Measurements from ENCODE around the gene S100A3. TPM values are rescaled to one million over a fixed set of nuclear protein-coding genes. Genes with fewer than 3 reads are reported as not detected.
A peak's percentile ranks its signal among the peaks of the same experiment; 100 is the strongest.
"Not testable (repeated sequence)": the region's sequence is repeated elsewhere in the genome, so short reads cannot be mapped to it uniquely, and the experiment has no call there.

Gene S100A3
- polyA plus RNA-seq, 6 donors from 2014 or later, result not detected

DNA sequence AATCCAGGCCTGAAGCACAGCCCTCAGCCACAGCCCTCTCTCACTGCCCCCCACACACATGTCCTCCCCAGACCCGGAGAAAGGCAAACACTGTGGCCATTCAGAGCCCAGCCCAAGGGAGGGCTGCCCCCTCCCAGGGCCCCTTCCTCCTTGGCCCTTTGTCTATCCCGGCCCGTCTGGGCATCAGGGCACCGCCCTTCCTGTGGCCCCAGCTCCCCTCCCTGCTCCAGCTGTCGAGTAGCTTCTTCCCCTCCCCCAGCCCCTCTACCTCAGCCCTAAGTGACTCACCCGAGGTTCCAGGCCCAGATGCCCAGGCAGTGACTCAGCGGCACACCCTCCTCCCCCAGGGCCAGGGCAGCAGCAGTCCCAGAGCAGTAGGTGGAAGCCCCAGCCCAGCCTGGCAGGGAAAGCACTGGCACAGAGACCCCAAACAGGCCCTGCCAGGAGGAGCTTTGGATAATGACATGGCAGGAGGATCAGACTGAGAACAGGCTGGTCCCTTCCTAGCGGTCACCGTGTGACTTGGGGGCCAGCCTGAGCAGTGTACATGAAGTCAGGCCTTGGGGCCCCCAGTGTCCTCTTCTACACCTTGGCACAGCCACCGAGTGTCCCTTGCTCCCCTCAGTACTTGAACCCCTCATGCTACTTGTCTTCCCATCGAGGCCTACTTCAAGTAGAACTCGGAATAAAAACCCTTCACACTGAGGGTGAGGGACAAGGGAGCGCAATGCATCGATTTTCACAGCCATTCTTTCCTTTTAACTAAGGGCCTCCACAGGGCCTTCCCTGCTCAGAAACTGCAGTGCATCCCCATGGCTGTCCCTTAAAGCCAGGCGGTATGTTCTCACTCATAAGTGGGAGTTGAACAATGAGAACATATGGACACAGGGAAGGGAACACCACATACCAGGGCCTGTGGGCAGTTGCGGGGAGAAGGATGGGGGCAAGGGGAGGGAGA lies 17.6 kb upstream of the S100A3 start:
- ATAC-seq (ENCODE audit: low read depth in 2 of 2) (peak; percentile 21 to 22), DNase-seq (no peak)
- peaks cover 20 to 26% (median 24%) of the 10 kb centered on the region in 3 donors for H3K4me1 Mint-ChIP-seq
- H3K27ac Mint-ChIP-seq, result peak overlapping the region in 3 of 6 donors; percentile 68 to 79 (median 74)
- H3K36me3 Mint-ChIP-seq, result no peaks in the 10 kb centered on the region
- H3K9me3 Mint-ChIP-seq, result no peaks in the 10 kb centered on the region
- peaks cover 0 to 24% (median 17%) of the 10 kb centered on the region in 3 donors for H3K27me3 Mint-ChIP-seq
- H3K4me3 Mint-ChIP-seq, result peak overlapping the region in 2 of 8 donors; percentile 34 to 36

DNA sequence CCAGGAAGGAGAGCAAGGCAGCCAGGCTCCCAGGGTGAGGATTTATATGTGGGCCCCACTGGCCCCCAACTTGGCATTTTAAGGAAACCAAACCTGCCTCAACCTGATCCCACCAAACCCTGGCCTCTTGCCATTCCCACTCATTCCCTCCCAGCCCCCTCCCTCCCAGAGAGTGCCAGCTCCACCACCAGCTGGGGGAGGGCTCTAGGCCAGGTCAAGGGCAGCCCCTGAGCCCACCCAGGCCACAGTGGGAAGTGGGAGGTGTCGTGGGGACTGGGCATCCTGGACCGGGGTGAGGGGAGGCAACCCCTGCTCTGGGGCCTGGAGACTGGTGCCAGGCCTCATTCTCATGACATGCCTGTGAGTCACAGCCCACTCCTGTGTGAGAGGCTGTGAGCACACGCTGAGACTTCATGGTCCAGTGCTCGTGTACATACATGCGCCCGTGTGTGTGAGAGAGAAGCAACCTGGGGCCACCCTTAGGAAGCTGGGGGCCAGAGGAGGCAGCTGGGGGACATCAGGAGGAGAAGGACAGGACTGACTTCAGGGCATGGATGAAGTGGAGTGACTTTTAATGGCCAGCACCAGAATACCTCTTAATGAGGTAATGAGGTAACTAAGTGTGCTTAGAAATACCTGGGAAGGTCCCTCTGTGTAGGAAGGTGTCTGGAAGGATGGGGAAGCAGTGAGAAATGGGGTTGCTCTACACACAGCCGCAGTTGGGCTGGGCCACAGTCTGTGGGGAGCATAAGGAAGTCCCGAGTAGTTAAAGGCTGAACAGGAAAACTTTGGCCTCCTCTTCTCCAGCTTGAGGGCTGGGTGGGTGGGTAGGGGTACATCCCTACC lies 16.7 kb upstream of the S100A3 start, which contains the start of gene S100A2:
Gene S100A2 (minus strand): TSS at position 316 of the 846 bp plus-strand sequence. CDS start 1,967 bp downstream, outside the sequence.
- H3K4me3 Mint-ChIP-seq, result peak within 1 kb of the TSS in 3 of 8 donors; percentile 19 to 61 (median 36)
- peaks cover 20 to 26% (median 24%) of the 10 kb centered on the region in 3 donors for H3K4me1 Mint-ChIP-seq
- H3K36me3 Mint-ChIP-seq, result no peaks in the 10 kb centered on the region
- ATAC-seq (ENCODE audit: low read depth in 2 of 2) (peak; percentile 70 to 75), DNase-seq (no peak)
- H3K27me3 Mint-ChIP-seq, result peaks cover 0 to 16% (median 11%) of the 10 kb centered on the region in 3 donors
- H3K27ac Mint-ChIP-seq, result peak within 1 kb of the TSS; percentile 72 to 94 (median 81)
- H3K9me3 Mint-ChIP-seq, result no peaks in the 10 kb centered on the region

DNA sequence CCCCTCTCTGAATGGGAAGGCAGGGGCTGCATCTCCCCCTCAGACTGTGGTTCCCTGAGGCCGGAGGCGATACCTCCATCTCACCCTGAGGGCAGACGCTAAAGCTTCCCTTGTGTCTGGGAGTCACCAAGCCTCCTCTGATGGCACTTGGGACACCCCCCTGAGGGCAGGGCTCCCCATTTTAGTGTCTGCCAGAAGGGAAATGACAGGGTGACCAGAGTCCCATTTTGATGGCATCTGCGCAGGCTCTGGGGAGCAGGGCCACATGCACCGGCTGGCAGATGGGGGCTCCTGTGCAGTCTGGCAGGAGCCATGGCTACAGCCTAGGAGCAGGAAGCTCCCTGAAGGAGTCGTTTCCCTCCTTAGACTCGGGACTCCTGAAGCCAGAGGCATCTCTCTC lies 14.9 kb upstream of the S100A3 start:
- Mint-ChIP-seq H3K36me3 (no peaks in the 10 kb centered on the region), H3K9me3 (no peaks in the 10 kb centered on the region), H3K27me3 (no peaks in the 10 kb centered on the region), H3K4me3 (no peak overlapping the region), H3K4me1 (peaks cover 20 to 26% (median 24%) of the 10 kb centered on the region in 3 donors), H3K27ac (no peak overlapping the region)
- ATAC-seq (ENCODE audit: low read depth in 2 of 2), result no peak
- no peak for DNase-seq

DNA sequence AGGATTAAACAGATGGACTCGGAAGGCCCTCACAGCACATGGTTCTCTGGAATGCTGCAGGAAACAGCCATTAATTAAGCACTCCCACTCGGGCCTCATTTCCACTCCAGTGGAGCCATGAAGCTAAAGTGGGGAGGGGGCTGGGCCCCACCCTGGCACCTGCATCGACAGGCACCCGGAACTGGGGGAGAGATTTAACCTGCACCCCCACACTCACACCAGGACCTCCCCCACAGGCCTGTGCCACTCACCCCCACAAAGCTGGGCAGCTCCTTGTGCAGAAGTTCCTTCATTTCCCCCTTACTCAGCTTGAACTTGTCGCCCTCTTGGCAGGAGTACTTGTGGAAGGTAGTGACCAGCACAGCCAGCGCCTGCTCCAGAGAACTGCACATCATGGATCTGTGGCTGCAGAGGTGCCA lies 14.4 kb upstream of the S100A3 start:
- Mint-ChIP-seq H3K4me3 (no peak overlapping the region), H3K27ac (no peak overlapping the region), H3K36me3 (no peaks in the 10 kb centered on the region), H3K4me1 (peaks cover 17 to 22% (median 21%) of the 10 kb centered on the region in 3 donors), H3K9me3 (no peaks in the 10 kb centered on the region), H3K27me3 (no peaks in the 10 kb centered on the region)
- no peak for ATAC-seq (ENCODE audit: low read depth in 2 of 2)
- DNase-seq, result no peak

DNA sequence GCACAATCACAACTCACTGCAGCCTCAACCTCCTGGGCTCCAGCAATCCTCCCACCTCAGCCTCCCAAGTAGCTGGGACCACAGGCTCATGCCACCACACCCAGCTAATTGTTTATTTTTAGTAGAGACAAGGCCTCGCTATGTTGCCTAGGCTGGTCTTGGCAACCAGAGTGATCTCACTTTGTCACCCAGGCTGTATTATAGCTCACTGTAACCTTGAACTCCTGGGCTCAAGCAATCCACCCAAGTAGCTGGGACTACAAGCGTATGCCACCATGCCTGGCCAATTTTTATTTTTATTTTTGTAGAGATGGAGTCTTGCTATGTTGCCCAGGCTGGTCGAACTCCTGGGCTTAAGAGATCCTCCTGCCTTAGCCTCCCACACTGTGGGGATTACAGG lies 13.0 kb upstream of the S100A3 start:
- H3K4me3 Mint-ChIP-seq; H3K27me3 Mint-ChIP-seq; ATAC-seq (ENCODE audit: low read depth in 2 of 2); H3K36me3 Mint-ChIP-seq; H3K27ac Mint-ChIP-seq; H3K9me3 Mint-ChIP-seq; DNase-seq: not testable (repeated sequence)
- H3K4me1 Mint-ChIP-seq, result peaks cover 12 to 19% (median 13%) of the 10 kb centered on the region in 3 donors

DNA sequence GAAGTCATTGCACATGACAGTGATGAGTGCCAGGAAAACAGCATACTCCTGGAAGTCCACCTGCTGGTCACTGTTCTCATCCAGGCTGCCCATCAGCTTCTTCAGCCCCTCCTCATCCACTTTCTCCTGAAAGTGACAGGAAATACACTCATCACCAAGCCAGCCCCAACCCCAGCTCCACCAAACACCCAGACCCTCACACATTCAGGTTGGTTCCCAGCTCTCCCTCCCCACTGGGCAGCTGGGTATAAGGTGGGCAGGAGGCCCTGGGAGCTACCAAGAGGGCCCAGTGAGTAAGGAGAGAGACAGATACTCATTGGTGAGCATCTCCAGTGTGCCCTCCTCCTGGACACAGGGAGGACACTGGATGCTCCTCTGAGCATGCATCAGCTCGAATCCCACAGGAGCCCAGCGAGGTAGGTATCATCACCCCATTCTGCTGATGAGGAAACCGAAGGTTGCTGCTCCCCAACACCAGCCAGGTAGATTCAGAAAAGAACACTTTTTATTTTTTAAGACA lies 12.5 kb upstream of the S100A3 start:
- Mint-ChIP-seq H3K4me3 (no peak overlapping the region), H3K9me3 (no peaks in the 10 kb centered on the region), H3K4me1 (peaks cover 8 to 15% (median 9%) of the 10 kb centered on the region in 3 donors), H3K36me3 (no peaks in the 10 kb centered on the region), H3K27me3 (no peaks in the 10 kb centered on the region), H3K27ac (no peak overlapping the region)
- DNase-seq, result no peak
- ATAC-seq (ENCODE audit: low read depth in 2 of 2), result no peak

DNA sequence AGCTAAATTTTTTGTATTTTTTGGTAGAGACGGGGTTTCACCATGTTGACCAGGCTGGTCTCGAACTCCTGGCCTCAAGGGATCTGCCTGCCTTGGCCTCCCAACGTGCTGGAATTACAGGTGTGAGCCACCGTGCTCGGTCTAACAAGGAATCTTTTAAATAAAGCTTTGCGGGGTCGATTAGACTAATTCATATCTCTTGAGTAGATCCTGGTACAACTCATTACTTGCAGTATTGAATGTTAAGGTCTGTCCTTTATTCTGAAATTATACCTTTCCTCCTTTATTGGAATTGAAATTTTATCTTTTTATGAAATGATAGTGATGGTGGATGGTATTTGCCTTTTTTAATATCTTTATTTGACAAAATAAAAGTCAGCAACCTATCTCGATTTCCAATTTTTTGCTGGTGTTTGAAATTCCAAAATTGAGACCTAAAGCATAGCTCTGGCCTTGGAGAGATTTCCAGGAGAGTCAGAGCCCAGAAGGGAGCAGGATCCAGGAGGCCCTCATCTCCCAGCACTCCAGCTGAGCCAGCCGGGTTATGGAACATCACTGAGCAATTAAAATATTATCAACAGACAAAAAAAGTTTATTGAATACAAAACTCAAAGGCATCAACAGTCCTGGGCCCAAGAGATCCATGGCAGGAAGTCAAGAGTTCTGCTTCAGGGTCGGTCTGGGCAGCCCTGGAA lies 11.9 kb upstream of the S100A3 start:
- Mint-ChIP-seq H3K9me3 (no peaks in the 10 kb centered on the region), H3K4me1 (peaks cover 3 to 9% (median 4%) of the 10 kb centered on the region in 3 donors), H3K4me3 (no peak overlapping the region), H3K36me3 (no peaks in the 10 kb centered on the region), H3K27me3 (no peaks in the 10 kb centered on the region), H3K27ac (no peak overlapping the region)
- DNase-seq, result no peak
- no peak for ATAC-seq (ENCODE audit: low read depth in 2 of 2)

DNA sequence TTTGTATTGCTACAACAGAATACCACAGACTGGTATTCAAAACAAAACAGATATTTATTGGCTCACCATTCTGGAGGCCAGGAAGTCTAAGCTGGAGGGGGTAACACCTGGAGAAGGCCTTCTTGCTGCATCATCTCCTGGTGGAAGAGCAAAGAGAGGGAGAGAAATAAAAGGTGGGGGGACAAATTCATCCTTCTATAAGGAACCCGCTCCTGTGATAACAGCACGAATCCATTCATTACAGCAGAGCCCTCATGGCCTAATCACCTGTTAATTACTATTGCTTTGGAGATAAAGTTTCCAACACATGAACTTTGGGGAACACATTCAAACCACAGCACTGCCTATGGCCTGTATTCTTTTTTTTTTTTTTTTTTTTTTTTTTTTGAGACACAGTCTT lies 11.2 kb upstream of the S100A3 start:
- no peak for ATAC-seq (ENCODE audit: low read depth in 2 of 2)
- Mint-ChIP-seq H3K27ac (no peak overlapping the region), H3K36me3 (no peaks in the 10 kb centered on the region), H3K9me3 (no peaks in the 10 kb centered on the region), H3K4me1 (peaks cover 0 to 2% (median 0%) of the 10 kb centered on the region in 3 donors), H3K27me3 (no peaks in the 10 kb centered on the region), H3K4me3 (no peak overlapping the region)
- no peak for DNase-seq

DNA sequence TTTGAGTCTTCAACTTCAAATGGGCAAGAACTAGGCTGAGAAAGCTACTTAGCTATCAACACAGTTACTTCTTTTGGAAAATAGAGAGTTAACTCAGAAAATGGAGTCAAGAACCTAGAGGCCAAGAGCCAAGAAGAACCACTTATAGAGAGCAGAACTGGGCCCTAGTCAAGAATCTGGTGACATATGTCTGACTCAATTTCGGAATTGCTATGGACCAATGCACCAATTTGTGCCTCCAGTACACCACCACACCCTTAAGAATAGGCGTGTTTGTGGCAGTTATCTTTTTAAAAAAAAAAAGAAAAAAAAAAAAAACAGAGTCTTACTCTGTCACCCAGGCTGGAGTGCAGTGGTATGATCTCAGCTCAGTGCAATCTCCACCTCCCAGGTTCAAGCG lies 8.8 kb upstream of the S100A3 start:
- Mint-ChIP-seq H3K4me3 (no peak overlapping the region), H3K27me3 (peaks cover 0 to 3% (median 0%) of the 10 kb centered on the region in 3 donors), H3K36me3 (no peaks in the 10 kb centered on the region), H3K9me3 (no peaks in the 10 kb centered on the region), H3K4me1 (peaks cover 0 to 4% (median 0%) of the 10 kb centered on the region in 3 donors), H3K27ac (no peak overlapping the region)
- no peak for ATAC-seq (ENCODE audit: low read depth in 2 of 2)
- no peak for DNase-seq

DNA sequence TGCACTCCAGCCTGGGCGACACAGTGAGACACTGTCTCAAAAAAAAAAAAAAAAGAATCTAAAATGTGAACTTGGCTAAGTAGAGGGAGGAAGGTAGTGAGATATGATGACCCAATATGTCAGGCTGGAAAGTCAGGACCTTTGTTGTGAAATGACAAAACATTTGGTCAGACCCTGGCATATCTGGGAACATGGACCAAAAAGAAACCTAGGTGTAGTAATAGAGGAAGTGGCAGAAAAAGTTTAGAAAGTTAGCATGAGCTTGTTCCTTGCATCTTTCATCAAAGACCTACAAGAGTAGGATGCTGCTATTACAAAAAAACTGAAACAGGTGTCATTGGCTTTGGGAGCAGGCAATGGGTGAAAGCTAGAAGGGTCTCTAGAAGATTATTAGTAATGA lies 7.3 kb upstream of the S100A3 start:
- DNase-seq, result no peak
- no peak for ATAC-seq (ENCODE audit: low read depth in 2 of 2)
- H3K36me3 Mint-ChIP-seq, result no peaks in the 10 kb centered on the region
- no peak overlapping the region for H3K4me3 Mint-ChIP-seq
- peaks cover 0 to 4% (median under 1%) of the 10 kb centered on the region in 3 donors for H3K4me1 Mint-ChIP-seq
- H3K27ac Mint-ChIP-seq, result peak overlapping the region in 2 of 6 donors; percentile 43 to 44
- no peaks in the 10 kb centered on the region for H3K9me3 Mint-ChIP-seq
- H3K27me3 Mint-ChIP-seq, result peaks cover 0 to 3% (median 0%) of the 10 kb centered on the region in 3 donors

DNA sequence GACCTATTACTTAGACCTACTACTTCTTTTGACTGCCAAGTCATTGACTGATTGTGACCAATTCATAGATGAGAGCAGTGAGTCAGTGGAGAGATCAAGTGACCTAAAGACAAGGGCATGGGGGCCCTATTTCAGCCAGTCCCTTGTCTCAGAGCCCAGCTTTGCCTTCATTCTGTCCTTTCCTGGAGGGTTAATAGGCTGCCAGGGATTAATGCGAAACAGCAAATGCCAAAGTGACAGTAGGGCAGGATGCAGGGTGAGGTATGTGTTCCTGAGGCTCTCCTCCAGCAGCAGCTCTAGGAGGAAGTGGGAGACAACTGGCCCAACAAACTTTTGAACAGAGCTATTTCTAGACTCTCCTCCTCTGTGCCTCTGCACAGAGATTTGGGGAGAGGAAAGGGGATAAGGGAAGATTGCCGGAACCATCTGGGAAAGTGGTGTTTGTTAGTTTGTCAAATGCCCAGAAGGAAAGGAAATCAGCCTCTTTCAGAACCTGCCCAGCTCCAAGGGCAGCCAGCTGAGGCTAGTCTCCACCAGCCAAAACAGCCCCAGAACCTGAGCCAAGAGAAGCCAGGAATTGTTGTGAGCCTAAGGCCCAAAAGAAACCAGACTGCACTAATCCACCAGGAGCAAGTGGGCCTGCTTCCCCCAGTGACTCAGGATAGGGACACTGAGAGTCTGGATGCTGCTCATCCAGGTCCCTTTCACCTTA lies 4.9 kb upstream of the S100A3 start:
- H3K4me3 Mint-ChIP-seq, result no peak overlapping the region

DNA sequence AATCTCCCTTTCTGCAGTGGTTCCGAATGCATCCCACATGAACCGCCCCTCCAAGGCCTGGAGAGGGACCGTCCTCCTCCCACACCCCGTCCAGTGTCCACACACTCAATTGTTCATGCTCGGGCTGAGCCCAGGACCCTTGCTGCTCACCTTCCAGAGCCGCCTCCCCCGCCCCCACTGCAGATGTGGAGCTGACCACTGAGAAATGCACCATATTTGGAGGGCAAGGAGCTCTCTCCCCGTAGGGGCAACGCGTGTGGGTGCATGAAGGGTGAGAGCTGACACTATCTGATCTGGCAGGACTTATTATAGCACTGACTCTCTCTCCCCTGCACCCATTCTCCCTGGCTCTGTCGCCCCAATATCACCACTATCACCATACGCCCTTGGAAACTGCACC lies 4.0 kb upstream of the S100A3 start:
- no peak overlapping the region for H3K4me3 Mint-ChIP-seq
- H3K4me1 Mint-ChIP-seq, result peaks cover 0 to 14% (median 4%) of the 10 kb centered on the region in 3 donors
- DNase-seq (no peak), ATAC-seq (ENCODE audit: low read depth in 2 of 2) (no peak)
- peaks cover 3 to 13% (median 13%) of the 10 kb centered on the region in 3 donors for H3K27me3 Mint-ChIP-seq
- no peaks in the 10 kb centered on the region for H3K9me3 Mint-ChIP-seq
- peak overlapping the region in 2 of 6 donors; percentile 49 to 69 for H3K27ac Mint-ChIP-seq
- H3K36me3 Mint-ChIP-seq, result no peaks in the 10 kb centered on the region

More for the DNA sequence above, 4.9 kb upstream of the S100A3 start:
- Mint-ChIP-seq H3K36me3 (no peaks in the 10 kb centered on the region), H3K4me1 (peaks cover 0 to 8% (median 4%) of the 10 kb centered on the region in 3 donors), H3K27ac (no peak overlapping the region), H3K27me3 (peaks cover 3 to 13% (median 13%) of the 10 kb centered on the region in 3 donors), H3K9me3 (no peaks in the 10 kb centered on the region)
- ATAC-seq (ENCODE audit: low read depth in 2 of 2) (no peak), DNase-seq (no peak)

Measured in naive B cell (primary cell).